Measurements from ENCODE around the gene CCDC92.

DNA sequence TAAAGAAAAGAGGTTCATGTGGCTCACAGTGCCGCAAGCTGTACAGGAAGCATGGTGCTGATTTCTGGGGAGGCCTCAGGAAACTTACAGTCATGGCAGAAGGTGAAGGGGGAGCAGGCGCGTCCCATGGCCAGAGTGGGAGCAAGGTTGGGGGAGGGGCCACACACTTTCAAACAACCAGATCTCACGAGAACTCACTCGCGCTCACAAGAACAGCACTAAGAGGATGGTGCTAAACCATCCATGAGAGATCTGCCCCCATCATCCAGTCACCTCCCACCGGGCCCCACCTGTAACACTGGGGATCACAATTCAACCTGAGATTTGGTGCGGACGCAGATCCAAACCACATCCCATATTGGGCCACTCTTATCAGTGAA lies 80.5 kb downstream of the CCDC92 start:
- TF ChIP-seq, protein P1, sequence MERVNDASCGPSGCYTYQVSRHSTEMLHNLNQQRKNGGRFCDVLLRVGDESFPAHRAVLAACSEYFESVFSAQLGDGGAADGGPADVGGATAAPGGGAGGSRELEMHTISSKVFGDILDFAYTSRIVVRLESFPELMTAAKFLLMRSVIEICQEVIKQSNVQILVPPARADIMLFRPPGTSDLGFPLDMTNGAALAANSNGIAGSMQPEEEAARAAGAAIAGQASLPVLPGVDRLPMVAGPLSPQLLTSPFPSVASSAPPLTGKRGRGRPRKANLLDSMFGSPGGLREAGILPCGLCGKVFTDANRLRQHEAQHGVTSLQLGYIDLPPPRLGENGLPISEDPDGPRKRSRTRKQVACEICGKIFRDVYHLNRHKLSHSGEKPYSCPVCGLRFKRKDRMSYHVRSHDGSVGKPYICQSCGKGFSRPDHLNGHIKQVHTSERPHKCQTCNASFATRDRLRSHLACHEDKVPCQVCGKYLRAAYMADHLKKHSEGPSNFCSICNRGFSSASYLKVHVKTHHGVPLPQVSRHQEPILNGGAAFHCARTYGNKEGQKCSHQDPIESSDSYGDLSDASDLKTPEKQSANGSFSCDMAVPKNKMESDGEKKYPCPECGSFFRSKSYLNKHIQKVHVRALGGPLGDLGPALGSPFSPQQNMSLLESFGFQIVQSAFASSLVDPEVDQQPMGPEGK (CRISPR knock-in tag; IDR thresholded peaks at IDR 0.05; ENCODE audit: borderline replicate concordance), result no peak
- TF ChIP-seq ISL1 (CRISPR knock-in tag; IDR thresholded peaks at IDR 0.05) (no peak), ZFP30 (CRISPR knock-in tag; IDR thresholded peaks at IDR 0.05) (no peak), ZFP3 (CRISPR knock-in tag; IDR thresholded peaks at IDR 0.05) (no peak), TCF4 (CRISPR knock-in tag; IDR thresholded peaks at IDR 0.05; ENCODE audit: borderline replicate concordance) (no peak), SNAI2 (CRISPR knock-in tag; IDR thresholded peaks at IDR 0.05) (no peak), ARNTL (CRISPR knock-in tag; IDR thresholded peaks at IDR 0.05; ENCODE audit: borderline replicate concordance, low read depth) (no peak), OSR1 (CRISPR knock-in tag; IDR thresholded peaks at IDR 0.05) (no peak), GLIS3 (CRISPR knock-in tag; IDR thresholded peaks at IDR 0.05) (no peak), PPARA (CRISPR knock-in tag; IDR thresholded peaks at IDR 0.05; ENCODE audit: borderline replicate concordance) (no peak)
- TF ChIP-seq, protein P2, sequence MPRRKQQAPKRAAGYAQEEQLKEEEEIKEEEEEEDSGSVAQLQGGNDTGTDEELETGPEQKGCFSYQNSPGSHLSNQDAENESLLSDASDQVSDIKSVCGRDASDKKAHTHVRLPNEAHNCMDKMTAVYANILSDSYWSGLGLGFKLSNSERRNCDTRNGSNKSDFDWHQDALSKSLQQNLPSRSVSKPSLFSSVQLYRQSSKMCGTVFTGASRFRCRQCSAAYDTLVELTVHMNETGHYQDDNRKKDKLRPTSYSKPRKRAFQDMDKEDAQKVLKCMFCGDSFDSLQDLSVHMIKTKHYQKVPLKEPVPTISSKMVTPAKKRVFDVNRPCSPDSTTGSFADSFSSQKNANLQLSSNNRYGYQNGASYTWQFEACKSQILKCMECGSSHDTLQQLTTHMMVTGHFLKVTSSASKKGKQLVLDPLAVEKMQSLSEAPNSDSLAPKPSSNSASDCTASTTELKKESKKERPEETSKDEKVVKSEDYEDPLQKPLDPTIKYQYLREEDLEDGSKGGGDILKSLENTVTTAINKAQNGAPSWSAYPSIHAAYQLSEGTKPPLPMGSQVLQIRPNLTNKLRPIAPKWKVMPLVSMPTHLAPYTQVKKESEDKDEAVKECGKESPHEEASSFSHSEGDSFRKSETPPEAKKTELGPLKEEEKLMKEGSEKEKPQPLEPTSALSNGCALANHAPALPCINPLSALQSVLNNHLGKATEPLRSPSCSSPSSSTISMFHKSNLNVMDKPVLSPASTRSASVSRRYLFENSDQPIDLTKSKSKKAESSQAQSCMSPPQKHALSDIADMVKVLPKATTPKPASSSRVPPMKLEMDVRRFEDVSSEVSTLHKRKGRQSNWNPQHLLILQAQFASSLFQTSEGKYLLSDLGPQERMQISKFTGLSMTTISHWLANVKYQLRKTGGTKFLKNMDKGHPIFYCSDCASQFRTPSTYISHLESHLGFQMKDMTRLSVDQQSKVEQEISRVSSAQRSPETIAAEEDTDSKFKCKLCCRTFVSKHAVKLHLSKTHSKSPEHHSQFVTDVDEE (CRISPR knock-in tag; IDR thresholded peaks at IDR 0.05), result no peak
- TF ChIP-seq, protein P3, sequence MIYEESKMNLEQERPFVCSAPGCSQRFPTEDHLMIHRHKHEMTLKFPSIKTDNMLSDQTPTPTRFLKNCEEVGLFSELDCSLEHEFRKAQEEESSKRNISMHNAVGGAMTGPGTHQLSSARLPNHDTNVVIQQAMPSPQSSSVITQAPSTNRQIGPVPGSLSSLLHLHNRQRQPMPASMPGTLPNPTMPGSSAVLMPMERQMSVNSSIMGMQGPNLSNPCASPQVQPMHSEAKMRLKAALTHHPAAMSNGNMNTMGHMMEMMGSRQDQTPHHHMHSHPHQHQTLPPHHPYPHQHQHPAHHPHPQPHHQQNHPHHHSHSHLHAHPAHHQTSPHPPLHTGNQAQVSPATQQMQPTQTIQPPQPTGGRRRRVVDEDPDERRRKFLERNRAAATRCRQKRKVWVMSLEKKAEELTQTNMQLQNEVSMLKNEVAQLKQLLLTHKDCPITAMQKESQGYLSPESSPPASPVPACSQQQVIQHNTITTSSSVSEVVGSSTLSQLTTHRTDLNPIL (CRISPR knock-in tag; IDR thresholded peaks at IDR 0.05; ENCODE audit: low read depth), result no peak
